Measurements from ENCODE around the gene OSBP2.

The OSBP2 gene

GRCh38 chr22:30830907-30831306 lies 136.2 kb downstream of the OSBP2 start:
- no peak overlapping the region for H3K4me3 ChIP-seq (ENCODE audit: low read length)
- DNase-seq (ENCODE audit: low read depth): peak; percentile 99
- no peak for TF ChIP-seq CTCF (IDR thresholded peaks at IDR 0.05; ENCODE audit: insufficient read depth, low read depth, low read length, missing control alignments)

GRCh38 chr22:30832407-30832987 lies 137.8 kb downstream of the OSBP2 start:
- TF ChIP-seq CTCF (IDR thresholded peaks at IDR 0.05; ENCODE audit: insufficient read depth, low read depth, low read length, missing control alignments): no peak
- DNase-seq (ENCODE audit: low read depth): no peak
- H3K4me3 ChIP-seq (ENCODE audit: low read length): no peak overlapping the region

GRCh38 chr22:30833322-30833721 lies 138.6 kb downstream of the OSBP2 start:
- DNase-seq (ENCODE audit: low read depth): no peak
- H3K4me3 ChIP-seq (ENCODE audit: low read length): no peak overlapping the region
- TF ChIP-seq CTCF (IDR thresholded peaks at IDR 0.05; ENCODE audit: insufficient read depth, low read depth, low read length, missing control alignments): no peak

DNA sequence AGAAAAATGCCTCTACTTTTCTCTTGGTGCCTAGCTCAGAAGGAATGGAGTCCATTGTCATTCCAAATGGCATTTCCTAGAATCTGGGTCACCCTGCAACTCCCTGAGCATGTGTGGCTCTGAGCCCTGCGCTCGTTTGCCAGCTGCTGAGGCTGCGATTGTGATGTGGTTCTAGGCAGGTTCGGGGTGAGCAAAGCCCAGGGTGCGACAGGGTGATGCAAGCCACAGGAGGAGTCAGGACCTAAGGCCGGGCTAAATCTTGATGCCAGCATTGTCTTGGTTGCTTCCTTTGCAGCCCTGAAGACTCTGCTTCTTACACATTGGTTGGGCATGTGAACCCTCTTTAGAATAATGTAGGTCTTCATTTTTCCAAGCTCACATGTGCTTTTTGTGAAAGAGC lies 142.9 kb downstream of the OSBP2 start:
- no peak overlapping the region for H3K4me3 ChIP-seq (ENCODE audit: low read length)
- peak; percentile 42 for DNase-seq (ENCODE audit: low read depth)
- TF ChIP-seq CTCF (IDR thresholded peaks at IDR 0.05; ENCODE audit: insufficient read depth, low read depth, low read length, missing control alignments): no peak

DNA sequence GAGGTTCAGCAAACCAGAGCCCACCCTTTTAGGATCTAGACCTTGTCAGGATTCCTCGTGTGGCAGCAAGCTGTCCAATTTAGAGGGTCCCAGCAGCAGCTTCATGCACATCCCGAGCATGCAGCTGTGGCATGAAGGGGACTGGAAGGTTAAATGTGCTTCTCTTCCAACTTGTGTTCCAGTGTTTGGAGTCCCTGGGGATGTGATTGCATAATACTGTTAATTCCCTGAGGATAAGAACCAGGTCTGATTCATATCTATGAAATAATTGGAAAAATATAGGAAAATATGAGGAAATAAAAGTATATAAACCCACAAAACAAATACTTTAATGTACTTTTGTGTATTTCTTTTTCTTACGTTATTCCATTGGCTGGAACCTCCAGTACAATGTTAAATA lies 143.4 kb downstream of the OSBP2 start:
- DNase-seq (ENCODE audit: low read depth): peak; percentile 50

GRCh38 chr22:30841273-30841672 lies 146.6 kb downstream of the OSBP2 start:
- TF ChIP-seq CTCF (IDR thresholded peaks at IDR 0.05; ENCODE audit: insufficient read depth, low read depth, low read length, missing control alignments): no peak
- no peak overlapping the region for H3K4me3 ChIP-seq (ENCODE audit: low read length)
- peak; percentile 99 for DNase-seq (ENCODE audit: low read depth)

More for the DNA sequence above, 143.4 kb downstream of the OSBP2 start:
- no peak overlapping the region for H3K4me3 ChIP-seq (ENCODE audit: low read length)
- no peak for TF ChIP-seq CTCF (IDR thresholded peaks at IDR 0.05; ENCODE audit: insufficient read depth, low read depth, low read length, missing control alignments)

- no peak for TF ChIP-seq CTCF (IDR thresholded peaks at IDR 0.05; ENCODE audit: insufficient read depth, low read depth, low read length, missing control alignments)
- H3K4me3 ChIP-seq (ENCODE audit: low read length): no peak overlapping the region
Measured at GRCh38 chr22:30843245-30843644, 148.6 kb downstream of the OSBP2 start.

More at GRCh38 chr22:30843245-30843644, 148.6 kb downstream of the OSBP2 start:
- no peak for DNase-seq (ENCODE audit: low read depth)
